ENCODE results near the gene THSD4.

Gene THSD4

DNA sequence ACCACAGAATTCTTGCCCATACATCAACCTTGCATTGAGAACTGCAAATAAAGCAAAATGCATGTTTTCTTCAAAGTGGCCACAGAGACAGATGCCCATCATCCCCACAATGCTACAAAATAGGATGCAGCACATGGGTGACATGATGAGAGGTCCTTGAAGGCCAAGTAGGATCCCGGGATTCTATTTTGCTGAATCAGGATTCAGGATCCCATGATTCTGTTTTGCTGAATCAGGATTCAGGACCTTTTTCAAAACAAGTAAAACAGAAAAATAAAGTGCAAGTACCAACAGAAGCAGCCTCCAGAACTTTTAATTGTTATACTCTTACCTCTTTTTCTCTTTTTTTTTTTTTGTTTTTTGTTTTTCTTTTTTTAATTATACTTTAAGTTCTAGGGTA, 453.0 kb downstream of the THSD4 start:
- no peak for DNase-seq

GRCh38 chr15:71570736-71571135, 455.5 kb downstream of the THSD4 start:
- no peak for DNase-seq

DNA sequence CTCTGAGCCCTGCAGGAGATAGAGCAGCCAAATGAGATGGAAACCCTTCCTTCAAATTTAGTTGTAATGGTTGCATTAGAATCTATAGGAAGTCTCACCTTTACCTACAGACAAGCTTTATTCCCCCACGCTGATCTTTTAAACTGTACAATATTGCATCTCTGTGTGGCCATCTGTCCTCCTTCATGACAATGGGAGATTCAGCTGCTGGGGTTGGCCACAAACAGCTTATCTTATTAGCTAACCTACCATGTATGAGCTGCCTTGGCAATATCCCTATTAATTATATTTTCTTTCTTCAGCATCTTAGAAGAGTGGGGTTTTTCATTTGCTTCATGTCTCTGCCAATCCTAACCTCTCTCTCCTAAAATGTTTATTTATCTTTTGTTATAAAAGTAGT, 456.4 kb downstream of the THSD4 start:
- peak; percentile 89 for DNase-seq

GRCh38 chr15:71572452-71573053, 457.3 kb downstream of the THSD4 start:
- DNase-seq: peak; percentile 17

DNA sequence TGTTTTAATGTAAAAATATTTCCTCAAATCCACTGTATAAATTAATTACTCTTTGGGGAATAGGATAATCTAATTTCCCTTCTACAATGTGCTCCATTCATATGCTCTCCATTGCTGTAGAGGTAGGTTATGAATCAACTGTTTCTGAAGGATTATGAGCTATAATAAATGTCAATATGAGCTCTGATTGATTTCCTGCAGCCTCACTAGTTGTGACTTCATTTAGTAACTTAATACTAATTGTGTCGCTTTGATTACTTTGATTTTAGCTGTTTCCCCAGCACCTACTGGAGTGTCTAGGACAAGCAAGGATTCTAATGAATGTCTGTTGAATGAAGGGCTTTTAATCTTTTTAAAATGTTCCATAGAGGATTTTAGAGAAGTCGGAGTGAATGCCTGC, 458.3 kb downstream of the THSD4 start:
- DNase-seq: no peak

GRCh38 chr15:71575474-71576045, 460.3 kb downstream of the THSD4 start:
- peak; percentile 22 for DNase-seq

DNA sequence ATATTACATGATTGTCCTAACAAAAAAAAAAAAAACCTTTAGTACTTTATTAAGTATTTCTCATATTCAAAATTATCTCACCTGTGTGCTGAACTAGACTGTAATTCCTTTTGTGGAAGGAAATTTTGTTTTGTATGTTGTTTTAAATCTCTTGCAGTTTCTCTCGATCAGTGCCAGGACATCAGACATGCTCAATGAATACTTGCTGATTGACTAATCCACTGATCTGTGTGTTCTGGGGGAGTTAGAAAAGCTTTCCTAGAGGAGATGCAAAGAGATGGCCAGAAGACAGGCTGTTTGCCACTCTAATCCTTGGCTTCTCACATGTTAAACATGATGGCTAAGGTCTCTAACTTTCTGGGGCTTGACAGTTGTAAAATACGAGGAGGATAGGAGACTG, 461.8 kb downstream of the THSD4 start:
- peak; percentile 48 for DNase-seq

DNA sequence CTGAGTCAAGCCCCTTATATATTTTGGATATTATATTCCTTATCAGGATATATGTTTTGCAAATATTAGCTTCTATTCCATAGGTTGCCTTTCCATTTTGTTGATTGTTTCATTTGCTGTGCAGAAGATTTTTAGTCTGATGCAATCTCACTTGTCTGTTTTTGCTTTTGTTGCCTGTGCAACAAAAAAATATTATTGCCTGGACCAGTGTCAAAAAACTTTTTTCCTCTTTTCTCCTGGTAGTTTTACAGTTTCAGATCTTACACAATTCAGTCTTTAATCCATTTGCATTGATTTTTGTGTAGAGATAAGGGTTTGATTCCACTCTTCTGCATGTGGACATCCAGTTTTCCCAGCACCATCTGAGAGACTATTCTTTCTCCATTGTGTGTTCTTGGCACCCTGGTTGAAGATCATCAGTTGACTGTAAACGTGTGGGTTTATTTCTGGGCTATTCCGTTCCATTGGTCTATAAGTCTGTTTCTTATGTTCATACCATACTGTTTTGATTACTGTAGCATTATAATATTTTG, 466.2 kb downstream of the THSD4 start:
- DNase-seq: no peak

GRCh38 chr15:71585159-71585558, 469.9 kb downstream of the THSD4 start:
- DNase-seq: no peak

- DNase-seq: no peak
These were observed 471.2 kb downstream of the THSD4 start for GRCh38 chr15:71586463-71586862.

- DNase-seq: no peak
These were observed 473.5 kb downstream of the THSD4 start for GRCh38 chr15:71588746-71589145.

DNA sequence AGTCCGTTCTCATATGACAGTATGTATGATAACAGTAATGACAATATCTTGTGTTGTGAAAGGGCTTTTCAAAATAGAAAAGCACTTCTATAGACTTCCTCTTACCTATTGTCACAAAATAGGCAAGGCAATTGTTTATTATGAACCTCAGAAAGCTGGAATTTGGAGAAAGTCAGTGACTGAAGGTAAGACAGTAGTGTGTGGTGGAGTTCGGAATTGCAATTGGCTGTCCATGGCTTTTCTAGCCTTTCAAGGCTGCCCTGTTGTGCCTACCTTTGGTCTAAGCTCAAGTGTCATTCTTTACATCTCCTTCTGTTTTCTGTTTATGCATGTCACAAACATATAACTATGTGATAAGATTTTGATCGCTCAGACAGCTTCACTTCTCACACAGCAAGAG, 475.8 kb downstream of the THSD4 start:
- no peak for DNase-seq

- no peak for DNase-seq
These were observed 476.9 kb downstream of the THSD4 start for GRCh38 chr15:71592203-71592602.

DNA sequence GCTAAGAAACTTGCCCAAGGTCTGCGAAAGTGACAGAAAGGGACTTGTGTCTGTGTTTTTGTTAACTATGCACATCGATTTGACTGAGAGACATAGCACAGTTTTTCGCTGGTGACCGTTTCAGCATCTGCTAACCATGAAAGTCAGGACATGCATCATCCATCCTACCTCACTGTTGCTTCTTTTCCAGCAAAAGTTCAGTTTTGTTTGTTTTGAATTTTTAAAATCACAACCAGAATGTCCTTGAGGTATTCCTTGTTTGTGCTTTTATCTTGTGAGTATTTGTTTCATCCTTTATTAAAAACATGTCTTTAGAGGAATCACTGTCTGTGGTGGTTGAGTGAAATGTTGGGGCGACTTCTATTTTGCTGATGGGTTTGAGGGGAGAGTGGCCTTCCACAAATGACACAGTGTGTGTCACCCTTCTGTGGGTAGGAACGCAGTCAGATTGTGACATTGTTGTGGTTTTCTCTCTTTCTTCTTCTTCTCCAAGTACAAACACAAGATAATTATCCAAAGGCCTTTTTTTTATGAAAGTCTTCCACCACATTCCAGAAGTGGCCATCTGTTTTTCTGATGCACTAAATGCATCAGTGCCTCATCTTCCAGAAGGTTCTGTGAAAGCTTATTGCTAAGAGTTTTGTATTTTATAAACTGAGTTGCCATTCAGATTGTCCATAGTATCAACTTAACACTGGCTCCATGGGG, 480.7 kb downstream of the THSD4 start:
- DNase-seq: no peak

- no peak for DNase-seq
These were observed 481.4 kb downstream of the THSD4 start for GRCh38 chr15:71596672-71597071.

- no peak for DNase-seq
These were observed 481.9 kb downstream of the THSD4 start for GRCh38 chr15:71597126-71597525.

- no peak for DNase-seq
These were observed 482.4 kb downstream of the THSD4 start for GRCh38 chr15:71597637-71598036.

DNA sequence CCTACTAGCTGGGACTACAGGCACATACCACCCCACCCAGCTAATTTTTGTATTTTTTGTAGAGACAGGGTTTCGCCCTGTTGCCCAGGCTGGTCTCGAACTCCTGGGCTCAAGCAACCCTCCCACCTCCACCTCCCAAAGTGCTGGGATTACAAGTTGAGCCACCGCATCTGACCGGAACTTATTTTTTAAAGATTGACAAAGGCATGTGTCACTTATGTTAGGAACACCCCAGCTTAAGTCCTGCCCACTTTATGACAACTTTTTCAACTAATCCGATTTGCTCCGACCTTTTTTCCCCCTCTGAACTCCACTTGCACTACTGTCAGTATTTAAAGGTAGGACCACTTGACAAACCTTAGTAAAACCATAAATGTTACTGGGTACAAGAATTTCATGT, 483.5 kb downstream of the THSD4 start:
- peak; percentile 9 for DNase-seq

- peak; percentile 19 for DNase-seq
These were observed 484.3 kb downstream of the THSD4 start for GRCh38 chr15:71599418-71600151.

GRCh38 chr15:71600237-71600636, 485.0 kb downstream of the THSD4 start:
- no peak for DNase-seq

DNA sequence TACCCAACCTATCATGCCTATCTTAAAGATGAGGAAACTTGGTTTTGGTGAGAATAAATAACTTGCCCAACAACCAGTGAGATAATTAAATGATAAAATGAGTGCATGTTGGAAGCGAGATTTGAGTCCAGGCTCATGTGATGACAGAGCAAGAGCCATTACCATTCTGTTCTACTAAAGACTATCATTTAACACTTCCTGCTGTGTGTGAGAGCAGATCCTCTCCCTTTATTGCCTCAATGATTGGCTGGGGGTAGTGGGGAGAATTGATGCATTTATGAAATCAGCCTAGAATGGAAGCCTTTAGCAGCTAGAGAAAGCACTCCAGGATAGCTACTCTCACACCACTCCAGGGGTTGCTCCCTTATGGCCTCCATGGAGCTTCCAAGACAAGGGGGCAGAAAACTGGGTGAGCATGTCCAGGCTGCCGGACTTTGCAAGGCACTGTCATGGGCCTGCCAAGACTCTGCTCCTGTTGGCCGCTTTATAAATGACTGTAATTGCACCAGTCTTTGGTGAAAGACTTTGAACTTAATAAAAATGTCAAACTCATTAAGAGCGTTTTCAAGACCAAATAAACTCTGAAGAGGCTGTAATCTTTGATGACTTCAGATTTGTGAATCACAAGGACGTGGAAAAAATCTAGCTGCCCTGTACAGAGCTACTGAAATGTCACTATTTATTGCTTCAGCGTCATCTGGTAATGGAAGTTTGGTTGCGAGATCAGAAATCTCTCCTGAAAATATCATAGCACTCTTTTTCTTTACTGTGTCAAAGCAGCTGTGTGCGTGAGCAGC, 486.0 kb downstream of the THSD4 start:
- DNase-seq: no peak

- no peak for DNase-seq
These were observed 488.1 kb downstream of the THSD4 start for GRCh38 chr15:71603379-71603778.

DNA sequence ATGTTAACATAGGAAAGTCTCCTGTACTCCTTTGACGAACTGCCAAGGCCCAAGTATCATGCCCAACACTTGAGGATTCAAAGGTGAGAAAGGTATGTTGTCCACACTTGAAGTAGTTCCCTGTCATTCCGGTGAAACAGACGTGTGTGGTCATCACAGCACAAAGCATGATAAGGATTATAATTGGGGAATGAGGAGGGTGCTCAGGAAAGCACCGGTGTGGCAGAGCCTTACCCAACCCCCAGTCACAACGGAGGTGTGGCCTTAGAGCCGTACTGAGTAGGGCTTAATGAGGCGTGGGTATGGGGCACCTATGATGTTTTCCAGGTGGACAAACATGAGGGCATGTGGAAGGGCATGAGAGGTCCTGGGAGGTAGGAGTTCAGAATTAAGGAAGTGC, 492.1 kb downstream of the THSD4 start:
- no peak for DNase-seq
